K562 (cell line): ENCODE results near the gene ATP5PB. TPM values are rescaled to one million over a fixed set of nuclear protein-coding genes. Genes with fewer than 3 reads are reported as not detected.

Experiments
- ARID4B ChIP-seq: sonication (generic); formaldehyde crosslinking; IDR thresholded peaks from 2 replicates; pipeline ENCODE4 v1.8.0; 2022; ENCODE audit warnings: mild to moderate bottlenecking, missing genetic modification reagents
- NFXL1 ChIP-seq: fragments of 450-650 bp; formaldehyde crosslinking; IDR thresholded peaks from 2 replicates; pipeline ENCODE4 v1.4.0; 2021; ENCODE audit warnings: mild to moderate bottlenecking
- ZNF512 ChIP-seq: IDR thresholded peaks from 2 replicates; pipeline ENCODE4 v1.6.1; 2016; ENCODE audit warnings: missing genetic modification characterization, missing compliant biosample characterization
- polyA plus RNA-seq, 8 experiments: library from polyadenylated mRNA; depleted of rRNA in 4 of 8; stranded (reverse) in 5 of 8; unstranded in 3 of 8; fragments of >200 nt; fragmentation: Nextera tagmentation in 2 of 8; fragmentation: Illumina TruSeq in 1 of 8; extraction: Ambion mirVana in 2 of 8; extraction: Trizol in 1 of 8; gene quantifications; 2 replicates each; pipeline versions ENCODE4 v1.2.1 to v1.2.3, GENCODE V29; 2011 to 2014; ENCODE audit warnings: inconsistent platforms in 1 of 8, missing spikeins in 1 of 8
- total RNA-seq, 7 experiments: library from RNA; depleted of rRNA in 6 of 7; stranded (reverse); fragments of >200 nt in 6 of 7; fragmentation: Illumina TruSeq in 2 of 7; extraction: Trizol in 2 of 7; gene quantifications; 2 replicates each; pipeline versions ENCODE4 v1.2.1 to v1.2.3, GENCODE V29; 2011 to 2021; ENCODE audit warnings: low replicate concordance in 1 of 7

ATP5PB gene
- total and polyA plus RNA-seq, 9 of the 15 experiments (the other 6 are each of a cell fraction or from before 2014, with no cell fraction given), result 651 to 2,735 (median 1,061) TPM

DNA sequence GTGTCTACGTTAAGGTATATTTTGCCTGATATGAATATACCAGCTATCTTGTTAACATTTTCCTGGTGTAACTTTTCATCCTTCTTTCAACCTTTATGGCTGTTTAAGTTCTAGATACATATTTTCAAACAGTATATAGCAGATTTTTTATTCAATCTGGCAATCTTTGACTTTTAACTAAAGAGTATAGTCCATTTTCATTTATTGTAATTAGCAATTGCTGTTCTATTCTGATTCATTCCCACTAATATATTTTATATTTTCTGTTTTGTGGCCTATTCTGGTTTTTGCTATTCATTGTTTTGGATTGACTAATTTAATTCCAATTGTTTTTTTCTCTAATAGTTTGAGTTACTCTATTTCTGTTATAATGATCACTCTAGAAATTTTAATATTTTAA, 17.2 kb downstream of the ATP5PB start (continued):
- TF ChIP-seq ZNF512 (tag), result peak; percentile 60
- no peak for TF ChIP-seq ARID4B (CRISPR knock-in tag)
- no peak for TF ChIP-seq NFXL1 (CRISPR knock-in tag)
